H1 (cell line): Measurements from ENCODE around the gene TMEM163. TPM values are rescaled to one million over a fixed set of nuclear protein-coding genes. Genes with fewer than 3 reads are reported as not detected.

Experiments
- CTCF ChIA-PET: fragments of 300-600 bp; sonication (Branson Sonifier 250); formaldehyde crosslinking; loops from one replicate; lab custom pipeline; 2021; ENCODE audit not compliant: partially characterized antibody; lab: Charles Lee
- POLR2A ChIA-PET: fragments of 300-600 bp; sonication (Branson Sonifier 250); formaldehyde crosslinking; loops from one replicate; lab custom pipeline; 2021; ENCODE audit warnings: inconsistent platforms; ENCODE audit not compliant: partially characterized antibody; lab: Charles Lee
- DNase-seq, 2 experiments: peaks; one replicate each; pipeline versions ENCODE4 v3.0.0 to v3.0.0-alpha.2; 2010 to 2022; ENCODE audit warnings: low spot score in 2 of 2, low read depth in 1 of 2, mixed read lengths in 1 of 2
- FAIRE-seq: peaks from 2 replicates; lab custom pipeline; 2011; peaks lifted over from hg19 to GRCh38; lab: Jason Lieb, UNC
- H2AFZ ChIP-seq: 2 replicates; pipeline ENCODE4 v1.8.1; 2012; ENCODE audit warnings: low read length, inconsistent platforms
- H2AK5ac ChIP-seq: 2 replicates; pipeline ENCODE4 v1.6.1; 2013; ENCODE audit warnings: low read depth, low read length
- H2BK120ac ChIP-seq: replicated peaks from 2 replicates; pipeline ENCODE3; 2013; ENCODE audit warnings: low read depth, low read length, inconsistent platforms
- H2BK12ac ChIP-seq: 2 replicates; pipeline ENCODE4 v1.6.1; 2013; ENCODE audit warnings: low read depth, low read length
- H2BK15ac ChIP-seq: 2 replicates; pipeline ENCODE4 v1.6.1; 2013; ENCODE audit warnings: low read length
- H2BK20ac ChIP-seq: 2 replicates; pipeline ENCODE4 v1.6.1; 2013; ENCODE audit warnings: low read length
- H2BK5ac ChIP-seq: 2 replicates; pipeline ENCODE4 v1.6.1; 2013; ENCODE audit warnings: low read depth, low read length
- H3K14ac ChIP-seq: 2 replicates; pipeline ENCODE4 v1.6.1; 2013; ENCODE audit warnings: inconsistent platforms; ENCODE audit not compliant: insufficient read length
- H3K18ac ChIP-seq: 2 replicates; pipeline ENCODE4 v1.6.1; 2013; ENCODE audit warnings: low read length; ENCODE audit errors: extremely low read depth
- H3K23ac ChIP-seq: 2 replicates; pipeline ENCODE4 v1.6.1; 2013; ENCODE audit warnings: inconsistent platforms; ENCODE audit not compliant: insufficient read length
- H3K23me2 ChIP-seq: 2 replicates; pipeline ENCODE4 v1.6.1; 2013; ENCODE audit warnings: low read depth, low read length
- H3K27ac ChIP-seq: 2 replicates; pipeline ENCODE4 v1.6.1; 2011; ENCODE audit warnings: low read depth, low read length, inconsistent platforms
- H3K27me3 ChIP-seq, 4 experiments: replicated peaks in 1 of 4; 1 replicate in 1 of 4; 2 replicates in 3 of 4; pipeline versions ENCODE4 v1.6.1 to v1.8.1; 2011 to 2013; ENCODE audit warnings: low read length in 3 of 4, mild to moderate bottlenecking in 3 of 4, inconsistent platforms in 2 of 4, mixed read lengths in 2 of 4, moderate library complexity in 1 of 4; ENCODE audit not compliant: control insufficient read depth in 3 of 4, insufficient read depth in 3 of 4; ENCODE audit errors: extremely low read depth in 1 of 4
- H3K36me3 ChIP-seq, 4 experiments: 2 replicates each; pipeline versions ENCODE4 v1.6.1 to v1.8.1; 2011 to 2013; ENCODE audit warnings: mild to moderate bottlenecking in 4 of 4, low read length in 3 of 4, moderate library complexity in 2 of 4, control low read depth in 1 of 4, inconsistent platforms in 1 of 4; ENCODE audit not compliant: insufficient read depth in 4 of 4, control insufficient read depth in 2 of 4
- H3K4ac ChIP-seq: replicated peaks from 2 replicates; pipeline ENCODE3; 2013; ENCODE audit warnings: low read length, low read depth, mixed read lengths, inconsistent platforms; ENCODE audit not compliant: insufficient read length
- H3K4me1 ChIP-seq, 4 experiments: replicated peaks in 1 of 4; 1 replicate in 1 of 4; 2 replicates in 3 of 4; pipeline versions ENCODE4 v1.6.1 to v1.8.1; 2011 to 2013; ENCODE audit warnings: low read length in 3 of 4, inconsistent platforms in 2 of 4, mixed read lengths in 1 of 4; ENCODE audit not compliant: insufficient read depth in 4 of 4, control insufficient read depth in 3 of 4
- H3K4me2 ChIP-seq, 2 experiments: 2 replicates each; pipeline versions ENCODE4 v1.6.1 to v1.8.1; 2011 to 2013; ENCODE audit warnings: low read depth in 2 of 2, low read length in 2 of 2, control low read depth in 1 of 2, inconsistent platforms in 1 of 2, mild to moderate bottlenecking in 1 of 2; ENCODE audit not compliant: insufficient read depth in 1 of 2
- H3K4me3 ChIP-seq, 4 experiments: fragments of 200-600, 300-600 bp in 1 of 4; sonication (generic), shearing (Covaris generic), sonication (Bioruptor Twin) in 1 of 4; 2 replicates each; pipeline versions ENCODE4 v1.5.1 to v1.8.1; 2011 to 2016; ENCODE audit warnings: low read length in 4 of 4, low read depth in 3 of 4, control low read depth in 2 of 4, inconsistent platforms in 2 of 4, mild to moderate bottlenecking in 2 of 4, mixed read lengths in 1 of 4, moderate library complexity in 1 of 4; ENCODE audit not compliant: insufficient read depth in 2 of 4; ENCODE audit errors: extremely low read depth in 1 of 4
- H3K56ac ChIP-seq: replicated peaks from 2 replicates; pipeline ENCODE3; 2013; ENCODE audit warnings: low read depth, mild to moderate bottlenecking, mixed read lengths, low read length, inconsistent platforms; ENCODE audit not compliant: insufficient read length
- H3K79me1 ChIP-seq: 2 replicates; pipeline ENCODE4 v1.6.1; 2013; ENCODE audit warnings: low read depth, low read length, control low read depth
- H3K79me2 ChIP-seq, 2 experiments: 2 replicates each; pipeline versions ENCODE4 v1.6.1 to v1.8.1; 2012 to 2013; ENCODE audit warnings: low read length in 2 of 2, mild to moderate bottlenecking in 2 of 2, inconsistent platforms in 1 of 2; ENCODE audit not compliant: insufficient read depth in 2 of 2, control insufficient read depth in 1 of 2
- H3K9ac ChIP-seq, 4 experiments: replicated peaks in 1 of 4; 1 replicate in 1 of 4; 2 replicates in 3 of 4; pipeline versions ENCODE4 v1.6.1 to v1.8.1; 2011 to 2013; ENCODE audit warnings: low read depth in 3 of 4, low read length in 3 of 4, control low read depth in 2 of 4, mild to moderate bottlenecking in 2 of 4, moderate library complexity in 2 of 4, inconsistent platforms in 1 of 4; ENCODE audit errors: extremely low read depth in 1 of 4
- H3K9me3 ChIP-seq, 2 experiments: 2 replicates each; pipeline versions ENCODE4 v1.6.1 to v1.8.1; 2012 to 2013; ENCODE audit warnings: mild to moderate bottlenecking in 2 of 2, moderate library complexity in 2 of 2, control low read depth in 1 of 2, inconsistent platforms in 1 of 2, low read depth in 1 of 2, low read length in 1 of 2, mixed read lengths in 1 of 2; ENCODE audit not compliant: insufficient read depth in 2 of 2
- H4K20me1 ChIP-seq, 2 experiments: replicated peaks in 1 of 2; 2 replicates each; pipeline versions ENCODE3 to v1.8.1; 2011 to 2013; ENCODE audit warnings: inconsistent platforms in 2 of 2, low read length in 2 of 2, mild to moderate bottlenecking in 1 of 2; ENCODE audit not compliant: insufficient read depth in 2 of 2, control insufficient read depth in 1 of 2
- H4K5ac ChIP-seq: 2 replicates; pipeline ENCODE4 v1.6.1; 2013; ENCODE audit warnings: low read length, low read depth, mixed read lengths, inconsistent platforms; ENCODE audit not compliant: insufficient read length
- H4K8ac ChIP-seq: 2 replicates; pipeline ENCODE4 v1.8.0; 2013; ENCODE audit warnings: mild to moderate bottlenecking, moderate library complexity, low read length, inconsistent platforms; ENCODE audit not compliant: insufficient read depth; ENCODE audit errors: extremely low read depth
- H4K91ac ChIP-seq: replicated peaks from 2 replicates; pipeline ENCODE3; 2013; ENCODE audit warnings: low read length, mixed read lengths, inconsistent platforms; ENCODE audit not compliant: insufficient read length
- RFX5 ChIP-seq: IDR thresholded peaks from 2 replicates; pipeline ENCODE4 v1.6.1; 2011; ENCODE audit warnings: low read depth, low read length, improper control_type of control experiment, borderline replicate concordance
- SIX5 ChIP-seq: IDR thresholded peaks from 2 replicates; pipeline ENCODE4 v1.6.1; 2011; ENCODE audit warnings: mild to moderate bottlenecking, low read depth, low read length
- SP1 ChIP-seq: IDR thresholded peaks from 2 replicates; pipeline ENCODE4 v1.6.1; 2011; ENCODE audit warnings: low read depth, low read length
- TAF1 ChIP-seq: IDR thresholded peaks from 2 replicates; pipeline ENCODE4 v1.6.1; 2011; ENCODE audit warnings: mild to moderate bottlenecking, low read depth, low read length
- WGBS, 2 experiments: shearing (Covaris generic) in 1 of 2; methylation state at CpG; one replicate each; pipeline versions ENCODE4 v1.1.6 to v1.1.7; 2013 to 2015; ENCODE audit warnings: low lambda C conversion rate in 2 of 2, mixed read lengths in 2 of 2, inconsistent platforms in 1 of 2, low coverage in 1 of 2, missing lambda C conversion rate in 1 of 2; ENCODE audit not compliant: insufficient replicate concordance in 2 of 2, insufficient coverage in 1 of 2, insufficient read length in 1 of 2; ENCODE audit errors: extremely low coverage in 1 of 2, missing lambda C conversion rate in 1 of 2; 5-methylcytosine and 5-hydroxymethylcytosine counted together
- polyA plus RNA-seq, 7 experiments: library from polyadenylated mRNA; depleted of rRNA in 3 of 7; stranded (reverse) in 5 of 7; unstranded in 2 of 7; fragments of >200 nt in 5 of 7; fragments of 200-250 nt in 2 of 7; gene quantifications; 1 replicate in 5 of 7; 2 replicates in 1 of 7; 4 replicates in 1 of 7; pipeline versions ENCODE4 v1.2.1 to v1.2.3, GENCODE V29; 2011 to 2013; ENCODE audit warnings: missing spikeins in 2 of 7, mixed read lengths in 2 of 7
- total RNA-seq: library from RNA; stranded (reverse); fragmentation: NEBNext Ultra II Directional; extraction: Animal tissue kit (Norgen Biotek cat#: 25700); gene quantifications from 2 replicates; pipeline ENCODE4 v1.2.1, GENCODE V29; 2021

Gene TMEM163
- total and polyA plus RNA-seq, 2 of the 8 experiments (the other 6 are each of a cell fraction or from before 2014, with no cell fraction given) = 2.8 to 3.2 TPM

- no peak overlapping the region for H3K23ac ChIP-seq
- no peaks in the 10 kb centered on the region for H3K9me3 ChIP-seq
- H2BK120ac ChIP-seq = no peak overlapping the region
- no peak overlapping the region for H2BK20ac ChIP-seq
- H3K36me3 ChIP-seq = no peaks in the 10 kb centered on the region
- H3K4me2 ChIP-seq = no peak overlapping the region
- H3K14ac ChIP-seq = no peak overlapping the region
- ChIA-PET CTCF (no interaction called here), POLR2A (no interaction called here)
- H3K4me1 ChIP-seq = no peaks in the 10 kb centered on the region
- no peak overlapping the region for H3K9ac ChIP-seq
- H2AK5ac ChIP-seq = no peak overlapping the region
- H3K23me2 ChIP-seq = no peaks in the 10 kb centered on the region
- H4K8ac ChIP-seq = no peak overlapping the region
- H3K79me1 ChIP-seq = no peaks in the 10 kb centered on the region
- DNase-seq (no peak), FAIRE-seq (no peak)
- no peak overlapping the region for H4K91ac ChIP-seq
- H2BK12ac ChIP-seq = no peak overlapping the region
- no peaks in the 10 kb centered on the region; a peak in 1 of 7 replicates for H3K27me3 ChIP-seq
- H3K4me3 ChIP-seq = no peak overlapping the region
- H3K56ac ChIP-seq = no peak overlapping the region
- H3K27ac ChIP-seq = no peak overlapping the region
- H3K4ac ChIP-seq = no peak overlapping the region
- no peaks in the 10 kb centered on the region for H3K79me2 ChIP-seq
- no peak overlapping the region for H2AFZ ChIP-seq
- no peak overlapping the region for H3K18ac ChIP-seq
- H2BK5ac ChIP-seq = no peak overlapping the region
- no peak overlapping the region for H2BK15ac ChIP-seq
- no peak overlapping the region for H4K5ac ChIP-seq
- WGBS, 2 experiments = 75% methylated on average over 2 of the region's 2 CpGs; no CpG with 5 or more reads in 1 of the 2 experiments
- no peaks in the 10 kb centered on the region for H4K20me1 ChIP-seq
- no peak for TF ChIP-seq SP1
- TF ChIP-seq SIX5 = no peak
- no peak for TF ChIP-seq TAF1
- no peak for TF ChIP-seq RFX5
Observed at GRCh38 chr2:134582547-134582899, 136.3 kb downstream of the TMEM163 start.
